BLaER1 treated with 17β-estradiol and CSF1 and Interleukin-3, amounts not matched to agents 10 nM and 100 nM (cell line): ENCODE measurements around the gene TIGAR.

Source experiments
- H3K27ac ChIP-seq, 11 experiments: shearing (Covaris generic); formaldehyde crosslinking; 2 replicates each; pipeline ENCODE4 v1.8.1; 2022
- H3K27me3 ChIP-seq, 11 experiments: shearing (Covaris generic); formaldehyde crosslinking; 2 replicates each; pipeline ENCODE4 v1.8.1; 2022
- H3K36me3 ChIP-seq, 11 experiments: shearing (Covaris generic); formaldehyde crosslinking; 2 replicates each; pipeline ENCODE4 v1.8.1; 2022
- H3K4me1 ChIP-seq, 10 experiments: shearing (Covaris generic); formaldehyde crosslinking; 2 replicates each; pipeline ENCODE4 v1.8.1; 2022
- H3K4me2 ChIP-seq, 11 experiments: shearing (Covaris generic); formaldehyde crosslinking; 2 replicates each; pipeline ENCODE4 v1.8.1; 2022
- H3K4me3 ChIP-seq, 10 experiments: shearing (Covaris generic); formaldehyde crosslinking; 2 replicates each; pipeline ENCODE4 v1.8.1; 2022
- H3K9ac ChIP-seq, 11 experiments: shearing (Covaris generic); formaldehyde crosslinking; 2 replicates each; pipeline ENCODE4 v1.8.1; 2022
- H3K9me3 ChIP-seq, 11 experiments: shearing (Covaris generic); formaldehyde crosslinking; replicated peaks in 1 of 11; 2 replicates each; pipeline ENCODE4 v1.8.1; 2022
- H4K20me1 ChIP-seq, 11 experiments: shearing (Covaris generic); formaldehyde crosslinking; 2 replicates each; pipeline ENCODE4 v1.8.1; 2022
- Cebpa-rat ChIP-seq, 11 experiments: shearing (Covaris generic); IDR thresholded peaks; 2 replicates each; pipeline ENCODE4 v1.8.1; 2022

TIGAR gene

GRCh38 chr12:4331221-4331620, 10.2 kb downstream of the TIGAR start:
- Histone ChIP-seq H3K9me3 (no peaks in the 10 kb centered on the region), H3K36me3 (peaks cover 56 to 84% (median 68%) of the 10 kb centered on the region in 11 experiments), H4K20me1 (peaks cover 47 to 100% (median 64%) of the 10 kb centered on the region in 11 experiments; a peak in 21 of 22 replicates), H3K4me2 (no peak overlapping the region), H3K27me3 (no peaks in the 10 kb centered on the region), H3K27ac (no peak overlapping the region), H3K4me3 (no peak overlapping the region), H3K9ac (peak overlapping the region in 1 of 11 experiments; percentile 13; a peak in 1 of 22 replicates), H3K4me1 (peaks cover 0 to 21% (median 0%) of the 10 kb centered on the region in 10 experiments; a peak in 7 of 20 replicates)
- TF ChIP-seq Cebpa-rat (IDR thresholded peaks at IDR 0.05) = no peak

DNA sequence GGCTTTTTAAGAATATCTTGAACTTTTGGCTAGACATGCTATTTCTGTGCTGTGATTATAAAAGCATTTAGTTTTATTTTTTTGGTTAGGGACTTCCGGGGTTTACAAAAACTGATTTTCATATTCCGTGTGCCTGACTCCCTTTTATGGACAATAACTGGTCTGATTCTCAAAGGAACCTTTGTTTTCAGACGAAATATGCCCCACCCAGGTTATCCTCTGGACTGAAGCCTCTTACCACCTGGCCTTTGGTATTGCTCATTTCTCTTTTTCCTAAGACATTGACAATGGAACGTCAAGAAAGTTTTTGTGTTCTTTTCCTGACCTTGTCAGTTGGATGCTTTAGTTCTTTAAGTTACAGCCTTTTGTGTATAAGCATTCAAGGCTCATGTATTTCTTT, 10.8 kb downstream of the TIGAR start:
- Histone ChIP-seq H3K36me3 (peaks cover 62 to 90% (median 74%) of the 10 kb centered on the region in 11 experiments), H3K9ac (no peak overlapping the region), H4K20me1 (peaks cover 44 to 96% (median 58%) of the 10 kb centered on the region in 11 experiments; a peak in 21 of 22 replicates), H3K4me2 (no peak overlapping the region), H3K27me3 (no peaks in the 10 kb centered on the region), H3K4me1 (peaks cover 0 to 15% (median 0%) of the 10 kb centered on the region in 10 experiments; a peak in 6 of 20 replicates), H3K4me3 (no peak overlapping the region), H3K27ac (no peak overlapping the region), H3K9me3 (no peaks in the 10 kb centered on the region)
- no peak for TF ChIP-seq Cebpa-rat (IDR thresholded peaks at IDR 0.05)

DNA sequence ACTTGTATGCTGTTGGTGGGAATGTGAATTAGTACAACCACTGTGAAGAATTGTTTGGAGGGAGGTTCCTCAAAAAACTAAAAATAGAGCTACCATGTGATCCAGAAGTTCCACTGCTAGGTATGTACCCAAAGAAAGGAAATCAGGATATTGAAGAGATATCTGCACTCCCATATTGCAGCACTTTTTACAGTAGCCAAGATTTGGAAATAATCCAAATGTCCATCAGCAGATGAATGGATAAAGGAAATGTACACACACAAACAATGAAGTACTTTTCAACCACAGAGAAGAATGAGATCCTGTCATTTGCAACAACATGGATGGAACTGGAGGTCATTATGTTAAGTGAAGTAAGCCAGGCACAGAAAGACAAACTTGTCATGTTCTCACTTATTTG, 25.9 kb downstream of the TIGAR start:
- Histone ChIP-seq H3K27ac (no peak overlapping the region), H3K27me3 (no peaks in the 10 kb centered on the region), H3K36me3 (peaks cover 35 to 73% (median 52%) of the 10 kb centered on the region in 11 experiments; a peak in 21 of 22 replicates), H3K9me3 (peaks cover 0 to 10% (median 4%) of the 10 kb centered on the region in 11 experiments; a peak in 8 of 22 replicates), H3K4me2 (no peak overlapping the region), H4K20me1 (peaks cover 0 to 25% (median 5%) of the 10 kb centered on the region in 11 experiments; a peak in 9 of 22 replicates), H3K4me1 (no peaks in the 10 kb centered on the region), H3K9ac (no peak overlapping the region), H3K4me3 (no peak overlapping the region)
- TF ChIP-seq Cebpa-rat (IDR thresholded peaks at IDR 0.05) = no peak

DNA sequence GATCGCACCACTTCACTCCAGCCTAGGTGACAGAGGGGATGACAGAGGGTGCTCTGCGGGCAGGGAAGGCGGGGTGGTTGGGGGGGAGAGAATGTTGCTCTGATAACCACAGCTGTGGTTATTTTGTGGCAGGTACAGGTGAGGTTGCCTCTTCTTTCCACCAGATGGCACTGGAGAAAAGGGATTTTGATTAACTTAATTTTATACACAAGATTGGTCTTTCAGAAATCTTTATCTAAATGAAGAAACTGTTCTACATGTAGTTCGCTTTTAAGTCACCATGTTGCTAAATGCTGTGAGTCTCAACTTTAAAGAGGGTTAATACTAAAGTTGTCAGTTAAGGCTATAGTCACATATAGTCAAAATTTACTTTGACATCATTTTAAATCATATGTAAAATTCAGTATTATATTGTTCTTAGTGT, 32.8 kb downstream of the TIGAR start:
- no peak for TF ChIP-seq Cebpa-rat (IDR thresholded peaks at IDR 0.05)
- H3K27me3 ChIP-seq = no peaks in the 10 kb centered on the region

DNA sequence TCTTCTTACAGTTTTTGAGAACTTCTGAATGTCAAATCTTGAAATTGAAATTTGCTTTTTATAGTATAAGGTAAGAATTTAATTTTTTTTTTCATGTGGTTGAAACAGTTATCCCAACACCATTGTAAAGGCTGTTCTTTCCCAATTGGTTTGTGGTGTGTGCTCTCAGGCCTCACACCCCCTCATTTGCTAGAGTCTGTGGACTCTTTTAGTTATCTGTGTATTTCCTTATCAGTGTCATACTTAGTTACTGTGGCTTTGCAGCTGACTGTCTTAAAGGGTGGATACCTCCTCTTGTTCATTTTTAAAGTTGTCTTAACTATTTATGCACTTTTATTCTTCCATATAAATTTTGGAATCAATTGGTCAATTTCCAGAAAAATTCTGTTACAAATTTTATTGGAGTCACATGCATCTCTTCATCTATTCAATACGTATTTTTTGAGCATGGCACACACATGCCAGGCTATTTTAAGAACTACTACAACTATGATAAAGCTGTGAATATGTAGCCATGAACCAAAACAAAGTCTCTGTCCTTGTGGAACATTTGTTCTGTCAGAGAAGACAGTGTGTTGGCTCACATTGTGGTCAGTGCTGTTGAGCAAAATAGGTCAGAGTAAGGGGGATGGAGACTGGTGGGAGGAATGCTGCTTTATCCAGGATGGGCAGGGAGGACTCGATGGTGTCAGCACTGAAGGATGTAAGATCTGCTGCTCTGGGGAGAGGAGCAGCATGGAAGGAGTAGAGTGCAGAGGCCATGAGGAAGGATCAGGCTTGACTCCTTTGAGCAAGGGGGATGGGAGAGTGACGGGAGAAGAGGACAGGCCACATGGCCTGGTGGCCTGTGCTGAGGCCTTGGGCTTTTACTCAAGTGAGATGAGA, 34.4 kb downstream of the TIGAR start:
- Histone ChIP-seq H3K27ac (no peak overlapping the region), H3K27me3 (no peaks in the 10 kb centered on the region)

More for the DNA sequence above, 32.8 kb downstream of the TIGAR start:
- Histone ChIP-seq H3K9me3 (peaks cover 0 to 3% (median 0%) of the 10 kb centered on the region in 11 experiments; a peak in 4 of 22 replicates), H3K4me2 (no peak overlapping the region), H3K4me1 (no peaks in the 10 kb centered on the region), H3K9ac (no peak overlapping the region), H3K4me3 (no peak overlapping the region), H3K36me3 (peaks cover 42 to 70% (median 56%) of the 10 kb centered on the region in 11 experiments), H3K27ac (no peak overlapping the region), H4K20me1 (peaks cover 0 to 17% (median 0%) of the 10 kb centered on the region in 11 experiments; a peak in 5 of 22 replicates)

DNA sequence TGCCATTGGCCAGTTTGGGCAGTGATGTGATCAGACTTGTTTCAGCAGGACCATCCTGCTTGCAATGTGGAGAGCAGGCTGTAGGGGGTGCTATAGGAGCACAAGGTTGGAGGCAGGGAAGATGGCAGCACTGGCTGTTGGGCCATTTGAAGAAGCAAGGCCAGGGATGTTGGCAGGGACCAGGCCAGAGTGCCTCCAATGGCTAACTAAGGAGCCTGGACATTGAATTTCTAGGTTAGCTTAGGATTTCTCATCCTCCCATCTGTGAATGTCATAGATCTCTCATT, 35.0 kb downstream of the TIGAR start:
- Histone ChIP-seq H3K27ac (no peak overlapping the region), H3K9ac (no peak overlapping the region)

More for the DNA sequence above, 34.4 kb downstream of the TIGAR start:
- no peak for TF ChIP-seq Cebpa-rat (IDR thresholded peaks at IDR 0.05)
- Histone ChIP-seq H4K20me1 (peaks cover 0 to 11% (median 0%) of the 10 kb centered on the region in 11 experiments; a peak in 2 of 22 replicates), H3K9ac (no peak overlapping the region), H3K4me3 (no peak overlapping the region), H3K9me3 (peaks cover 0 to 10% (median 8%) of the 10 kb centered on the region in 11 experiments; a peak in 12 of 22 replicates), H3K4me1 (no peaks in the 10 kb centered on the region), H3K4me2 (no peak overlapping the region), H3K36me3 (peaks cover 30 to 54% (median 40%) of the 10 kb centered on the region in 11 experiments)

GRCh38 chr12:4366090-4366489, 45.1 kb downstream of the TIGAR start:
- Histone ChIP-seq H3K9ac (no peak overlapping the region), H3K4me1 (no peaks in the 10 kb centered on the region), H3K9me3 (no peaks in the 10 kb centered on the region), H3K4me2 (no peak overlapping the region), H3K36me3 (no peaks in the 10 kb centered on the region), H3K4me3 (no peak overlapping the region), H3K27ac (no peak overlapping the region), H4K20me1 (no peaks in the 10 kb centered on the region), H3K27me3 (no peaks in the 10 kb centered on the region)
- TF ChIP-seq Cebpa-rat (IDR thresholded peaks at IDR 0.05) = no peak

More for the DNA sequence above, 35.0 kb downstream of the TIGAR start:
- no peaks in the 10 kb centered on the region for H3K4me1 ChIP-seq
- peaks cover 0 to 11% (median 0%) of the 10 kb centered on the region in 11 experiments; a peak in 2 of 22 replicates for H4K20me1 ChIP-seq
- no peaks in the 10 kb centered on the region for H3K27me3 ChIP-seq
- H3K9me3 ChIP-seq = peaks cover 0 to 10% (median 8%) of the 10 kb centered on the region in 11 experiments; a peak in 12 of 22 replicates
- no peak for TF ChIP-seq Cebpa-rat (IDR thresholded peaks at IDR 0.05)
- no peak overlapping the region for H3K4me3 ChIP-seq
- H3K4me2 ChIP-seq = no peak overlapping the region
- H3K36me3 ChIP-seq = peaks cover 25 to 49% (median 34%) of the 10 kb centered on the region in 11 experiments

DNA sequence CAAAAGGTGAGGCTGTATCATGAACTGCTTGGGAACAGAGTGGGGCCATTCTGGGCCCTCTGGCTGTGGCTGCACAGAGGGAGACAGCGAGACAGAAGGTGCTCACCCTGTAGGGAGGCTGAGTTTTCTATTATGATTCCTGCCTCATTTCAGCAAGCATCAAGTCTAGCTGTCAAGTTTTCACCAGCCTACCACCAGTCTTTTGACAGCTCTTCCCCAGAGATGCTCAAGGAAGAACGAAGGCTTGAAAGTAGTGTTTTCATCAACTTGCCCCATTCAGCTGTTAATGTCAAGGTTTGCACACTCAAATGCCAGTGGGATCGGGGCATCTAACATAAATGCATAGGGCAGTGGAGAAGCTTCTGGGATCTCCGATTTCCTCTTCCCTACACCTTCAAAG, 48.5 kb downstream of the TIGAR start:
- Histone ChIP-seq H3K9me3 (no peaks in the 10 kb centered on the region; a peak in 1 of 22 replicates), H3K4me2 (no peak overlapping the region), H3K4me3 (no peak overlapping the region), H3K27ac (no peak overlapping the region), H3K9ac (no peak overlapping the region), H4K20me1 (no peaks in the 10 kb centered on the region), H3K4me1 (no peaks in the 10 kb centered on the region), H3K27me3 (no peaks in the 10 kb centered on the region), H3K36me3 (no peaks in the 10 kb centered on the region)
- TF ChIP-seq Cebpa-rat (IDR thresholded peaks at IDR 0.05) = no peak

DNA sequence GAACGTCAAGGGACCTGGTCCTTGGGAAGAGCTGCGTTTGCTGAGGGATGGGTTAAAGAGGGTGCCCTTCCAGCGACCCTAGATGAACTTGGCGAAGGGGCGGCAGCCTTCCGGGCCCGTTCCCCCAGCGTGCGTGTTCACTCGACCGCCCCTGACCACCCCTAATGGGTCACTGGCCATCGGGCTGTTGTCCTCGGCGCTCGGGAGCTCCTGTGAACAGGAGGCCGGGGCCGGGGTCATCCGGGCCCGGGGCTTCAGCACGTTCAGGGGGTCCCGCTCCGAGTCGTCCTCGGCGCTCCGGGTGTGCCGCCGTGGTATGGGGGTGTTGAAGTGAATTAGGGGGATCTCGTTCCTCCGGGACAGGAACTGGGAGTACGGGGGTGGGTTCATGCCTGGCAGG, 49.3 kb downstream of the TIGAR start:
- Histone ChIP-seq H3K27ac (no peak overlapping the region), H3K4me2 (no peak overlapping the region), H3K4me1 (no peaks in the 10 kb centered on the region), H4K20me1 (no peaks in the 10 kb centered on the region), H3K9me3 (no peaks in the 10 kb centered on the region; a peak in 1 of 22 replicates), H3K9ac (no peak overlapping the region), H3K36me3 (no peaks in the 10 kb centered on the region), H3K27me3 (no peaks in the 10 kb centered on the region), H3K4me3 (no peak overlapping the region)
- TF ChIP-seq Cebpa-rat (IDR thresholded peaks at IDR 0.05) = no peak
